Measurements from ENCODE around the gene RGMA.
"Not testable (repeated sequence)": the region's sequence is repeated elsewhere in the genome, so short reads cannot be mapped to it uniquely, and the experiment has no call there.

The RGMA gene

DNA sequence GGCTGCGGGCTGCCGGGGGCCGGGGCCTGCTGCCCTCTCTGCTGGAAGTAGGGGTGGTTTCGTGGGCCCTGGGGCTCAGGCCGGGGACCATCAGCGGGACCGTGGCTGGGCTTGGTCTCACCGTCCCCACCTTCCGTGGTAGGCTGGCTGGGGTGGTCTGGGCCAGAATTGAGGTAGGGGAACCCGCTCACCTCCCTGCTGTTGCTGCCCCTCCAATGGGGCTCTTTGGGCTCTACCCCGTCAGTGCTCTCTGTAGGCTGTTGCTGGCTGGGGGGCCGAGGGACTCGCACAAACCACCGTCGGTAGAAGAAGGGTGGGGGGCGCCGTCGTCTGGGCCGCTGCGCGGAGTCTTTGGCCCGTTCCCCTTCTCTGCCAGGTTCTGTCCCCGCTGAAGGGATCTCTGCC lies 23.4 kb downstream of the RGMA start:
- DNase-seq: no peak

DNA sequence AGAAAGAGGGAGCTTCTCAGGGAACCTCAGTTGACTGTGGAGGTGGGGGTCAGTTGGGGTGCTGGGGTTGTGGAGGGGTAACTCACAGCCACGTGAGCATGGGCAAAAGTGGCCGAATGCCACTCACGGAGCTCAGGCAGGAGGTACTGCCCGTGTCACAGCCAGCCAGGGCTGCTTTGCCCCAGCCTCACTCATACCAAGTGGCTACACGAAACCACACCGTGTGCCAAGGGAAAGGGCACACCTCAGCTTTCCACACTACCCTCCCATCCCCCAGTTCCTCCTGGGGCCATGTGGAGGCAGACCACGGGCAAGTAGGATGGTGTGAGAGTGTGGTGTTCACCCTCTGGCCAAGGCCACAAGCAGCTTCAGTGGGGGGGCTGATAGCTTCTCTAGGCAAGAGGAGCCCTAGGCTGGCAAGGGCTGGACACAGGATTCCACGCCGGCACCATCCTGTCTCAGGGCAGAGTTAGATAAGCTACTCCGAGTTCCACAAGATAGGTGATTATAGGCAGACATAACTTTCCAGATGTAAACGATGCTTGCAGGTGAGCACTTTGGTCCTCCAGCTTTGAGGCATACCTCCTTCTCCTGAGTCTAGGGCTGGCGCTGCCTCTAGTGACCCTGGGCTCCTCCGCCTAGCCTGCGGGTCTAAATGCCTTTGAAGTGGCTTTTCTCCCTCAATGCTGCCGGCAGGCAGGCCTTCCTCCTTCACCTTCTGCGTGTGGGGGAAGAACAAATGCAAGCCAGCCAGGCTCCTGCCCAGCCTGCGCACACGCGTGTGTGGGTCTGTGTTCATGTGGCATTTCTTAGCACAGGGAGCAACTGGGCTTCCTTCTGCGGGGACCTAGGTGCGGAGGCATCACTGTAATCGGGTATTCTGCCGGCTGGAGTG lies 25.0 kb downstream of the RGMA start:
- DNase-seq: no peak

DNA sequence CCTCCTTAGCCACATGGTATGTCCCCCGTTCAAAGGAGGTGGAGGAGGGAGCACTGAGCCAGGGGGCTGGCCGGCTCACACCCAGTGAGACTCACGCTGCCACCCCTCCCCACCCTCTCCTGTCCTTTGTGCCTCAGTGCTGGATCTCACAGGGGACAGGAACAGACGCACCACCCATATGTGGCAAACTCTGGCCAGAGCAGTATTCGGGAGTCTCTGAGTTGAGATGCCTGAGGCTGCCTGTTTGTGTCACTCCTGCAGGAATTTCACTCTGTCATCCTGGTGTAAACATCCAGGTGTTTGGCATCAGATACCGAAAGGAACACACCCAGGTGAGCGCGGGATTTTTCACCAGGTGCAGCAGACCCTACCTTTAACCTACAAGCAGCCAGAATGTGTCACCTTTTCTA lies 25.7 kb downstream of the RGMA start:
- DNase-seq: no peak

DNA sequence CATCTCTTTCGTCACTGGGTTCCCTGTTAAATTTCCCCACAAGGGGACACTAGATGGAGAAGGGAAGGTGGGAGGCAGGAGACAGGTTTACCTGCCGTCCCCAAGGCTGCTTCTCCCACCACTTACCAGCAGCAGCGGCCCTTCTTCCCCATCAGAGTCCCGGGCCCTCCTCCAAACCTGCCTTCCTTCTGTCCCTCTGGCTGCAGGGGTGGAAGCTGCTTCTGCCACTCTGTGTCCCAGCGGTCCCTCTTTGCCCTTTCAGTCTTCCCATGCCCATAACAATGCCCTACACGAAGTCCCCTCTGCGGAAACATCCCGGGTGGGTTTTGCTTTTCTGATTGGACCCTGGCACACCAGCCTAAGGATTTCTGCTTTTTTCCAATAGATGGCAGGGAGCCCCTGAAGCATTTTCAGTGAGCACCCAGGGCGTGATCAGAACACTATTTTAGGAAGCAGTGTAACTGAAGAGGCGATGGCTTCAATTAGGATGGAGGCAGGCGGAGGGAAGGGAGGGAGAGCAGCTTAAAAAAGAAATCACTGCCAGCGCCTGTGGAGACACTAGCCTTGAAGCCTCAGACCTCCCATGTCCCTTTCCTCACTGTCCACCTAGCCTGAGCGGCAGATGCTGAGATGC lies 26.3 kb downstream of the RGMA start:
- not testable (repeated sequence) for DNase-seq

DNA sequence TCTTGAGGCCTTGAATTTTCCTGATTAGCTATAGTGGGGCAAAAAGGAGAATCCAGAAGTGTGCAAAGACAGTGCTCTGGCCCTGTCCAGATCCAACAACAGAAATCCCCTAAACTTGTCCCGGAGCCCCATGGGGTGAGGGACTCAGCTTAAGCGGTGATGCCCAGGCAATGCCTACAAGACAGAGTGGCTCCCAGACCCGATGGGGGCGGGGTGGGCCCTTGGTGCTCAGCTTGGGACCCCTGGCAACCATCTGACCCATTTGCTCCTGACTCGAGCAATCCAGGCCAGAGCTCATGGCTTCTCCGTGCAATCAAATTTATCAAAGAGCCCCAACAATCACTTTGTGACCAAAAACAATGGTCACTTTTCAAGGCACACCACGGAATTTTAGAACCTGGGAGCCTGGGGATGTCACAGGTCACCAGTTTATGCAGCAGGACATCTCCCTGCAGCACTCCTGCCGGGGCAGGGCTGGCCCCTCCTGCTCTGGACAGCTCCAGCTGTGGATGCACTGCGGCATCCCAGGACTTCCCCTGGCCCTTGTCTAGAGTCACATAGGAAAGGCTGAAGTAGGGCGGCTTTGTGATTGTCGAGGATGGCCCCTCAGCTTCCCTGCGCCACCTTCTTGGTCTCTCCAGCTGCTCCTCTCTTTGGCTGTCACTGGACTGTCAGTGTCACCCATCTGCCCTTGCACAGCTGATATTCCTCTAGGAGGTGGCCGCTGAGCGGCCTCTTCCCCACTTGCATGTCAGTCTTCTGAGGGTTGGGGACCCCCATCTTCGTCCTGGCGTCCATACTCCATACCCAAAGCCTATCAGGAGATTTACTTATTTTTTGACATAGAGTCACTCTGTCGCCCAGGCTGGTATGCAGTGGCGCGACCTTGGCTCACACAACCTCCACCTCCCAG lies 28.4 kb downstream of the RGMA start:
- no peak for DNase-seq

DNA sequence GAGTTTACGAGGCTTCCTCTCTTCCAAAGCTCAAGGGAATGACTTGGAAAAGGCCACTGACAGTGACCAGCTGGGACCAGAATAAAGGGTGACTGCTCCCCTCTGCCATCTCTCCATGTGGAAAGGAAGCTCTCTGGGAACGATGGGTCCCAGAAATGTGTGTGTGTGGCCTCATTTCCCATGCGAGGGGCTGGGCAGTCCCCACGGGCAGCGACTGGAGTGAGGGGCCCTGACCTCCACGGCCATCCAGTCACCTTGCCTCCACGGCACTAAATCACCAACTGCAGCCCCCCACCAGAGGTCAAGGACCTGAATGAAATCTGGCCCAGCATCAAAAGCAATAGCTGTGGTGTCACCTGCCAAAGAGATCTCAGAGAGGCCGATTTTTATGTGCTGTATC lies 29.6 kb downstream of the RGMA start:
- DNase-seq: no peak

DNA sequence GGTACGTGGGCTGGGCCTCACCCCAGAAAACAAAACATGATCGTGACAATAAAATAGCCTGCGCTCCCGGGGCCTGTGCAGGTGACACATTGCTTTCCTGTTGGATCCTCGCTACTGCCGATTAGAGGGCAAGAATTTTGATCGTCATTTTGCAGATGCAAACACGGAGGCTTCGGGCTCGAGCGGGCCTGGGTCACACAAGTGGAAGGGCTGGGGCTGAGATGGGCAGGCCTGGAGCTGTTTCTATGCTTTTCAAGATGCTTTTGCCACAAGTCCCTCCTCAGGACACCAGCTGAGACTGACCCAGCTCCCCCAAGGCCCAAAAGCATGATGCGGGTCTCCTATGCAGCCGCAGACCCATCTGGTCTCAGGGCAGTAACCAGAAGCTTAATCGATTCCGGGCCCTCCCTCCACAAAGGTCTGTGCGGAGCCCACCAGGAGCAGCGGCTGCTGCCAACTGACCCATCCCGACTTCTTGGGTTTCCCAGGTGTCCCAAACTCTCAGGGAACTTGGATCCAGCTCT lies 30.0 kb downstream of the RGMA start:
- DNase-seq: no peak

DNA sequence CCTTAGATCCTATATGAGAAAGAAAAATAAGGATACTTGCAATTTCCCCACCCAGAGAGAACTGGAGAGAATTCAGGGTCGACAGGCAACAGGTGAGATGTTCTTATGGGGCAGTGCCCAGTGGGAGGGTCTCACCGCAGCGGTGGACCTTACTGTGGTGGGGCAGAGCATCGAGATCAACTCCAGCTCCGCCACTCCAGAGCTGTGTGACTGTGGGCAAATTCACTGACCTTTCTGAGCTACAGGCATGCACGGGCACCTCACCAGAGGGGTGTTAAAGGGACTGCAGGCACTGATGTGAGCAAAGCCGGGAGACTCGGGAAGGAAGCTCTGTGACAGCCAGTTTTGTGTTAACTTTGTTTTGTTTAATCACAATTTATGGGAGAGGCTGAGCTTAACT lies 30.9 kb downstream of the RGMA start:
- no peak for DNase-seq

DNA sequence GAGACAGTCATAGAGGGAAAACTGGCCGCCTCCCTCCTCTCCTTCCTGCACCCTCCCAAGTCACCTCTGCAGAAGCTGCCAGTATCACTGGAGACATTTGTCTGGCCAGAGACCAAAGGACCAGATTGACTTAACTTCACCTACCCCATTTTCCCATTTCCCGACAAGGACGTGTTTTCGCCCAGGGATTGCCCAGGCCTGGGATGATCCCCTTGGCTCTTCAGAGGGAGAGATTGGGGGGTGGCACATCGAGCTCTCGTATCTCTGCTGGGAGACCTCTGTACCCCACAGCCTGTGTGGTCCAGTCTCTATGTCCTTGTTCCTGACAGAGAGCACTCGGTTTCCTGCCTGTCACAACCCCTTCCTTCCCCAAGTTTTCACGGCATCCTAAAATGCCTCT lies 31.4 kb downstream of the RGMA start:
- no peak for DNase-seq

DNA sequence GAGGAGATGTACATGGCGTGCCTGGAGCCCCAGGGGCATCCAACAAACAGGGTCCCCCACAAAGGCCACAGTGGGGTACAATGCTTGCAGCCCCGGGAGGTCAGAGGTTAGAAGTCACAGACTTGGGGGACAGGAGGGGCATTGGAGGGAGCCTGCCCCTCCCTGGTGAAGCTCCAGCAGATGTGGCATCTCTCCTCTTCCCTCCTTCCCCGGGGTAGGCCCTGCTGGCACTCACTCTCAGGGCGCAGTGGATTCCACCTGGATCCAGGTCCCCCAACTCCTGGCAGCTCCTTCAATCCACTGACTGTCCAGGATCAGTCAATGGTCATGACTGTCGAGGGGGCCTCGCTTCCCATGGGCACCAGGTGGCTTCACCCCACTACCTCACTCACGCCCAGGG lies 32.2 kb downstream of the RGMA start:
- no peak for DNase-seq

DNA sequence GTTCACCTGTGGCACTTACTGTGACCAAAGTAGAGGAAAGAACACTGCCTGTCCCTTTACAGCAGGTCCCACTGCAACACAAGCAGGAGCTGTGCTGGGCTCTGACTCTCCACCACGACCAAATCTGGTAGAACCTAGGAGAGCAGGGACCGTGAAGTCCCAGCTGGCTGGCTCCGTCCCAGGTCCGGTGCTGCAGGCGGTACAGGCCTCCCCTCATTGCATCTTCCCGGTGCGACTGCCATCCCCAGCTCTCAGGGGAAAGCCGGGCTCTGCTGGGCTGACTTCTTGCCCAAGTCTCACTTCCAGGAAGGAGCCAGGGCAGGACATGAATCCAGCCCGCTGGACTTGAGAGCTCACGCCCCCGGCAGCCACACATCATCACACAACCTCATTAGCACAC lies 33.8 kb downstream of the RGMA start:
- DNase-seq: no peak

DNA sequence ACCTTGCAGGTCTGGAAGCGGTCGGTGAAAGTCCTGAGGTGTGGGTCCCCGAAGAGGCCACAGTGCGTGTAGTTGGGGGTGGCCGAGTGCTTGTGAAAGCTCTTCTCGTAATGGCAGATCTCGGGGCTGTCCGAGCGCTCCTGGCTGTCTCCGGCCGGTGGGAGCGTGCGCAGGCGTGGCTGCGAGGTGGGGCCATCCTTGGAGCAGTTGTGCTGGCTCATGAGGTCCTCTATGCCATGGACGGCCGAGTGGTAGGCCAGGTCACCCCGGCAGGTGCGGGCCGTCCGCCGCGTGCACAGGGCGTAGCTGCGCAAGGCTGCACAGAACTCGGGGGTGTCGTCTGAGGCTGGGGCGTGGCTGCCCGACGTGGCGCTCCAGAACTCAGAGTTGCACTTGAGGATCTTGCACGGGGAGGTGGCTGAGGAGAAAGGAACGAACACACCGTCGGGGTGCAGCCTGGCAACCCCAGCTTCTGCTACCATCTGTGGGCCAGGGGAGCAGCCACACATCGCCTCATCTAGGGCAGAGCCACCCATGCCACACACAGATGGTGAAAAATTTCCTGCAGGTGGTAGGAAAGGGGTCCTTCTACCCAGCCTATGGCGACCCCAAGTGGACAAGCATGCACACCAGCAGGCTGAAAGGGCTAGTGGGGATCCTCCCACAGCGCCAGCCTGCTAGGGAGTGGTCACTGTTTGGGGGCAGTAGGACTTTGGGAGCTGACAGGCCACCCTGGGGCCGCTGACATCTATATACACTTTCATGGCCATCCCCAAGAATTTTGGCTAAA lies 36.7 kb downstream of the RGMA start:
- DNase-seq: no peak

DNA sequence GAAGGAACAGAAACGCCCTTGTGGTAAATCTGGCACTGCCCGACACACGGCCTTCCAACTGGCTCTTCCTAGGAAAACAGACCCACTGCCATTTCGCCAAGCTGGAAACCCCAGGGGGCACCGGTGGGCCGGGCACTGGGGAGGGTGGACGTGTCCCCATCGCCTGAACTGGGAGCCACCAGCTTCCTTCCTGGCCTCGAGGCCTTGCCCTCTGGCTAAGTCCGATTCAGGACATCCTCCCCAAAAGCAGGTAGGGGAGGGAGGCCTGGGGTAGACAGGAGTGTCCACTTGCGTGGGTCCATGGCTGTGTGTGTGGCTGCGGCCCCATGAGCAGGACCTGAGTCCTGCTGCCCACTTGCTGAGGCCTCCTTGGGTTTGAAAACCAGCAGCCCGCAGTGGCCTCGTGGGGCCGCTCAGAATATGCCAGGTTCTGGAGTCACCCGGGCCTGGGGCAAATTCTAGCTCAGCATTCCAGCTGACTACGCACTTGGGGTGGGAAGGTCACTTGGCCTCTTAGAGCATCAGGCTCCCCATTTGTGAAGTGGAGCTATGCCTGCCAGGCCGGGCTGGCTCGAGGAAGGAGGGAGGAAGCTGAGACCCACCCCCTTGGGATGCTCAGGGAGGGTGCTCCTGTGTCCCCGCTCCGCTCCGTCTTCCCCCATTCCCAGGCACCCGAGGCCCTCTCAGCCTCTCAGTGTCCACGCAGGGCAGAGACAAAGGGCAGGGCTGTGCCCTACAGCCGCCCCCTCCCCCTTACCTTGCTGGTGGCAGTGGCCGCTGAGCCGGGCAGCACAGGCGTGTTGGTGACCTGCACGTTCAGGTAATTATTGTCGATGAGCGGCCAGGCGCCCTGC lies 37.5 kb downstream of the RGMA start:
- no peak for DNase-seq

DNA sequence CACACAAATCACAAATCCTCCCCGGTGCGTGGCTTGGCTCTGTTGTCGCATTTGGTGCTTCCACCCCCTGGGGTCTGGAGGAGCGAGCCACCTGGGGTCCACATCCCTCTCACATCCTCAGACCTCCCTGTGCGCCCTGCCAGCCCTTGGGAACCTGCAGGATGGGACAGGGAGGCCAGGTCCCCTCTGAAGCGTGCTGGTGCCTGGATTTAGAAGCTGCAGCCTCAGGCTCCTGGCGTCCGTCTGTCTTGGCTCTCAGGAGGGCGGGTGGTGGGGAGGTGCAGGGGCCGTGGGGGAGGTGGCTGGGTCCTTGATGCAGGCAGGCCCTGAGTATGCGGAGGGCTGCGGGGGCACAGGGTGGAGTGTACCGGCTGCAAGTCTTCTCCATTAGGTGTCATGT lies 38.4 kb downstream of the RGMA start:
- no peak for DNase-seq

DNA sequence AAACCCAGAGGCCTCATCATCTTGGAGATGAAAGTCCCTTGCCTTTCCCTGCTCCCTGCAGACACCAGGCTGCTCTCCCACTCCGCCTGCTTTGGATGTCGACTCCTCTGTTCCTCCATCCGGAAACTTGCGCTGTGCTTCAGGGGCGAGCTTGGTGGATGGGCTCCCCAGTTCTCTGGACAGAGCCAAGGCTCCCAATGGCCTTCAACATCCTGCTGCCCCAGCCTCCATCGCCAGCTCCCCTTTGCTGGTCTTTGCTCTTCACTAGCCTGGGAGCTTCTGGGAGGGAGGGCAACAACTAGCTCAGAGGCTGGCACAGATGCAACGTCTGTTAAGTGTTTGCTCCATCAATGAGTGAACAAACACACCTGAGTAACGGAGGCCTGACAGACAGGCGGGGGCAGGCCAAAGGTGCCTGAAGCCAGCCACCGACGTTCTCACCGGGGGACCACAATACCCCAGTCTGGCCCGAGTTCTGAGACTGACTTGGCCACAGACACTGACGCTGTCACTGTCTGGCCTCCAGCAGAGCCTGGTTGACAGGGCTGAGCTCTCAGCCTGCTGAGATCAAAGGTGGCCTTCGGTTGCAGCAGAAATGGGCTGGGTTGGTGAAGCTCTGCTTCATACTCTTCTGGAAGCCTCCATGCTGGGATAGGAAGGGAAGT lies 39.0 kb downstream of the RGMA start:
- DNase-seq: no peak

DNA sequence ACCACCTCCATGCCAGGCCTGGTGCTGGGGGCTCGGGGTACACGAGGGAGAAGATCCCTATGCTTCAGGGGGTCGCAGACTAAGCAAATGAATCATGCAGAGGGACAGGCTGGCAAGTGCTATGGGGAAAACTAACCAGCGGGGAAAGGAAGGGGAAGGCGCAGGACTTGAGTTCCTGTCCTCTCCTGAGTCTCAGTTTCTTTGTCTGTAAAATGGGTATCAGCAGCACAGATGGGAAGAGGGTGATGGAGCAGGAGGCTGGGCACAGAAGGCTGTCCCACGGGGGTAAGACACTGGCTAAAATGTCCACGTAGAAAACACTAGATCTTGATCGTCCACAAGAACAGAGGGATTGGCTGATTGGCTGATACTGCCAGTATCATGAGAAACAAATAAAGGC lies 39.8 kb downstream of the RGMA start:
- DNase-seq: no peak

DNA sequence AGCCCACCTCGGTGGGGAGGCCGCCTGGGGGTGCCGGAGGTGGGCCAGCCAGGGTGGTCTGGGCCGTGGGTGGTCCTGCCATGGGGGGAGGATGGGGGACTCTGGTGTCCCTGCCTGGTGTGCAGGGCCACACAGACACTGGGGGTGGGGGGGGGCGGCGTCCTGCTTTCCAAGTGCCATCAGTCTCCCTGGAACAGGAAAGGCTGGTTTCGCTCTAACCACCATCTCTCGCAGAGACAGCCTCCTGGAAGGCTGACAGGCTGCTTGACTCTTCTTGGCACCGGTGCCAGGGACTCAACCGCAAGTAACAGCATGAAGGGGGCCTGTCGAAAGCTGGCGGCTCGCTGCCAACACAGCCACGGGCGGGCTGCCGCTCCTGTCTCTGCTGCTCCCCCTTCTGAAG lies 40.3 kb downstream of the RGMA start:
- DNase-seq: no peak

DNA sequence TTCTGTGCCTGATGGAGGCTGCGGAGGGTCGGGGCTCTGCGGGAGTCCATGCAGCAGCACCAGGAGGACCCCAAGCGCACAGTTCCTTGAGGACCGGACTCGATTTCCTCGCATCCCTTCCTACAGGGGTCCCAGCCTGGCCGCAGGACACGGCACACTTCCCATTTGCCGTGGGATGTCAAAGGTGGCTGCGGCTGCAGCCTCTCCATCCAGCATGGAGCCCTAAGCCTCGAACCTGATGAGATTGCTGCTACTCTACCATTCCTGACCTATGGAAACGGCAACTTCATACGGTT lies 40.6 kb downstream of the RGMA start:
- DNase-seq: no peak

DNA sequence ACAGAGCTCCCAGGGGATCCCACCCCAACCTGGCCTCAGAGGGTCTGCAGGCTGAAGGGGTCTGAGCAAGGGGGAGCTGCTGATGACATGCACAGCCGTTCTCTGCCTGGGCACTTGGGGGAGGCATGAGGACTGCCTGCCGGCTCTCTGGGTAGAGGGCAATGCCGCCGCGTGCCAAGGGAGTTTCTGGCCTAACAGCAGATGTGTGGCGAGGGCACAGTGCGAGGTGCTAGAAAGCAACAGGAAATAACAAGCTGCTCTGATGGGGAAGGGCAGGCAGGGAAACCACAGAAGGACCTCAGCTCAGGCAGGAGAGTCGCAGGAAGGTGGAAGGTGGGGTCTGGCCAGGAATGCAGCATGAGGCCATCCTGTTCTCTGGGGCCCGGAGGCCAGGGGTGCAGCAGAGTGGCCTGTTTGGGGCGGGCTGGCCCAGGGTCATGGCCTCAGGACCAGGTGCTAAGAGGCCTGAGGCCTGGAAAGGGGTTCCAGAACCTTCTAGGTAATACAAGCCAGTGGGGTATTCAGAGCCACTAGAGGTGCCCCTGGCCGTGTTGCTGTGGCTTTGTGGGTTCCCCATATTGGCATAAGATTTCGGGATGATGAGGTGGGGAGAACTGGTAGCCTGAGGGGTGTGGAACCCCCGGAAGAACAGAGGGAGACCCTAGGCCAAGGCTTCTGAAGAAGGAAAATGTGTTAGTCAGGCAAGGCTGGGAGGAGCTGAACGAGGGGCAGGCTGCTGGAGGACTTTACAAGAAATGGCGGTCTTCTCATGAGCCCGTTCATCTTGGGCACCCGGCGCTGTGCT lies 41.2 kb downstream of the RGMA start:
- DNase-seq: no peak

DNA sequence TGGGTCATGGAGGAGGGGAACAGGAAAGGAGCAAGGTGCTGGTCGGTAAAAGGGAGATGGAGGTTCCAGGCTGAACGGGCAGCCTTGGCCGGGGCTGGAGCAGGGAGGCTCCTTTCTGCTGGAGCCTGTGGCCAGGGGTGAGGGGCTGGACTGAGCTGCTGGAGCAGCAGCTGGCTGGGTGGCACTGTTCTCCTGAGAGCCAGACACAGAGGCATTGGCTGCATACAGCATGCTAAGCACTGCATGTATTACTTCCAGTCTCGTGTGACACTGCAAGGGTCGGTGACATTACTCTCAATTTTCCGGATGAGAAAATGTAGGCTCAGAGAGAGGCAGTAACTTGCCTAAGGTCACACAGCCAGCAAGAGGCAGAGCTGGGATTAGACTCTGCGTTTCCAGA lies 42.3 kb downstream of the RGMA start:
- DNase-seq: no peak

All from DMS153 (cell line).